Cardiac fibroblast (primary cell): Measurements from ENCODE around the gene DOK5.

Source experiments
- DNase-seq, 2 donors: peaks; one replicate each; pipeline versions ENCODE4 v3.0.0 to v3.0.0-alpha.2; 2010; ENCODE audit warnings: low read depth in 2 of 2
- H3K4me3 ChIP-seq, 2 donors: replicated peaks in 1 of 2; 1 replicate in 1 of 2; 2 replicates in 1 of 2; pipeline ENCODE4 v1.5.1; 2011; ENCODE audit warnings: low read depth in 2 of 2, low read length in 2 of 2, mild to moderate bottlenecking in 2 of 2, moderate library complexity in 1 of 2
- CTCF ChIP-seq: IDR thresholded peaks from one replicate; pipeline ENCODE4 v1.5.1; 2011; ENCODE audit warnings: low read depth, mild to moderate bottlenecking, low read length, inconsistent platforms

Gene DOK5

DNA sequence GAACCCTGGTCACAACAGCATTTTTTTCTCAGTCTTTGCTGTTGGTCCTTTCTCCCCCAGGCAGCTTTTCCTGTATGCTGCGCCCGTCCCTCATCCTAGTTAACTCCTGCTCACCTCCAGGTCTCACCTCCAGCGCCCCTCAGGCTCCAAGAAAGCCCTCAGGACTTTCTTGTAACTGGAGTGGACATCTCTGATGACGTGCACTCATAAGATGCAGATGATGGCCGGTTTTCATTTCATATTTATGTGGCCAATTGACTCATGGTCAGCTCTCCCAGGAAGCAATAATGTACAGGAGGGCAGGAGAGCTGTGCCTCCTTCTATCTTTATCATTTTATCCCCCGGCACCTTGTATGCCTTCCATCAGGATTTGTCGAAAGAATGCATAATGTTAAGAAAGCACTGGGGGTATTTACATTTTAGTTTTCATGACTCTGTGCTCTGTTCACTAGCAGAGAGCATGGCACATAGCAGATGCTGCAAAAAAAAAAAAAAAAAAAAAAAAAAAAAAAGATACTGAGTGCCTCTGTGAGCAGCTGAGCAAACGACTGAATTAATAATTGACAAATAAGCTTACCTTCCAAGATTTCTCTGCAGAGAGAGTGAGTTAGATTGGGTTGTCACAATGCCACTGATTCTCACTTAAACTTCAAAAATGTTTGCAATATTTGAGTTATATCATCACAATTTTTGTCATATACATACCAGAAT lies 170.2 kb downstream of the DOK5 start:
- no peak for TF ChIP-seq CTCF
- no peak for DNase-seq
- H3K4me3 ChIP-seq, result no peak overlapping the region

GRCh38 chr20:54646156-54646517 lies 170.7 kb downstream of the DOK5 start:
- no peak overlapping the region for H3K4me3 ChIP-seq
- DNase-seq, result no peak
- no peak for TF ChIP-seq CTCF

- no peak for TF ChIP-seq CTCF
- H3K4me3 ChIP-seq, result no peak overlapping the region
- no peak for DNase-seq
Observed at GRCh38 chr20:54648421-54649142, 173.2 kb downstream of the DOK5 start.

DNA sequence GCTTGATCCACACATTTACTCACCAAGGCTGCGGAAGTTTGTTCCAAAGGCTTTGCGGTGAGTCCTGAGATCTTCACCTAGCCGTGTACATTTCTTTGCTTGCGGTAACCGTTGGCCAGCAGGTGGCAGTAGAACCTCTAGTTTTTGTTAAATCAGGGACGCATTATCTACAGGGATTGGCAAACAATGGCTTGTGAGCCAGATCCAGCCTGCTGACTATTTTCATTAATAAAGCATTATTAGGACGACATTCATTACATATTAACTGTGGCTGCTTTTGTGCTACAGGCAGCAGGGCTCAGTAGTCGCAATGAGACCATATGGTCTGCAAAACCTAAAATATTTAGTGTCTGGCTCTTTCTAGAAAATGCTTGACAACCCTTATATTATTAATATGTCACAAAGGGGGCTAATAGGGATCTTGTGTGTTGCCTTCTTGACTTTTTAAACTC lies 174.1 kb downstream of the DOK5 start:
- TF ChIP-seq CTCF, result peak; percentile 83
- DNase-seq, result peak; percentile 81 to 84
- no peak overlapping the region for H3K4me3 ChIP-seq

- peak; percentile 5 to 44 for DNase-seq
- H3K4me3 ChIP-seq, result no peak overlapping the region
- no peak for TF ChIP-seq CTCF
Observed at GRCh38 chr20:54650052-54650719, 174.8 kb downstream of the DOK5 start.

DNA sequence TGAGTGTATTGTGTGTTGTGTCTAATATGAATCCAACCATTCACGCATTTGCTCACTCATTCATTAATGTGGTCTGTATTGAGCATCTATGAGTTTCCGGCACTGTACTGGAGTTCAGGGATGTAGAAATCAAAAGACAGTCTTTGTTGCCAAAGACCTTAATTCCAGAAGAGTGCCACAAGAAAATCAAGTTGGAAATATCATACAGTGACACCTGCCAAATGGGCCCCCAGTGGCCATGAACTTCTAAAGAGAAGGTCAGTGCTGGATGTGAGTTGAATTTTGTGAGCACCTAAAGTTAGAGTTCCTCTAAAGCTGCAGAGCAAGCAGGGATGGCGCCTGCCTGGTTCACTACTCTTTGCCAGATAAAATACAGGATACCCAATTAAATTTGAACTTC lies 175.9 kb downstream of the DOK5 start:
- DNase-seq, result no peak
- H3K4me3 ChIP-seq, result no peak overlapping the region
- no peak for TF ChIP-seq CTCF
